Endothelial cell of hepatic sinusoid (primary cell): ENCODE results near the gene E2F7.

Source experiments
- in situ Hi-C: cut with HindIII; loops from 2 replicates; pipeline ENCODE4 v1.10.0; 2017; ENCODE audit warnings: low sequenced_read_pairs

Gene E2F7

DNA sequence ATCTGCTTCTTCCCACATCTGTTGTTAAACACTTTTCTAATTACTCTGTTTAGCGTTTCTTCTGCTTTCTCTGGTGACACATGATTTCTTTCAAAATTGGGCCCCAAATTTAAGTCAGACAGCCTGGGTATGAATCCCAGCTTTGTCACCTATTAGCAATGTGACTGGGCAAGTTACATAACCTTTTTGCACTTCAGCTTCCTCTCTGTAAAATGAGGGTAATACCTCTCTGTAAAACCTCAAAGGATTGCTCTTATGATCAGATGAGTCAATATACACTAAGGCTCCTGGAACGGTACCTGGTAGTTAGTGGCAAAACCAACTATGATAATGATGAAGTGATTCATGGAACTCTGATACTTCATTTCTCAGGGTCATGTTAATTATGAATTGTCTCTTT lies 33.0 kb downstream of the E2F7 start:
- in situ Hi-C loops = no loop called here

DNA sequence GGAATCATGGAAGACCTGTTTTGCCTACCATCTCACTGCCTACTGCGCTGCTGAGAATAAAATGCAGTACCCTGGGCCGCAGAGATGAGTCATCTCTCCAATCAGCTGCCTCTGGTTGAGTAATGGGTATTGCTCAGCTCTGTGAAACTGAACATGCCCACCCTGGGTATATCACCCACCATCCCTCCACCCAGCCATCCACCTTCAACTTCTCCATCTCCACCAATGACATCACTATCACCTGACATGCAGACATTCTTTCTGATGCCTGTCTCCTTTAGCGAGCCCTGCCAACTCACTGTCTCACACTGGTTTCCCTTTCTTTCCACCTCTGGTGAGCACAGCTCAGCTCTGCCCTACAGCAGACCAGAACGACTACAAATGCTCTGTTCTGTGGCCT lies 33.6 kb downstream of the E2F7 start:
- in situ Hi-C loops = no loop called here

DNA sequence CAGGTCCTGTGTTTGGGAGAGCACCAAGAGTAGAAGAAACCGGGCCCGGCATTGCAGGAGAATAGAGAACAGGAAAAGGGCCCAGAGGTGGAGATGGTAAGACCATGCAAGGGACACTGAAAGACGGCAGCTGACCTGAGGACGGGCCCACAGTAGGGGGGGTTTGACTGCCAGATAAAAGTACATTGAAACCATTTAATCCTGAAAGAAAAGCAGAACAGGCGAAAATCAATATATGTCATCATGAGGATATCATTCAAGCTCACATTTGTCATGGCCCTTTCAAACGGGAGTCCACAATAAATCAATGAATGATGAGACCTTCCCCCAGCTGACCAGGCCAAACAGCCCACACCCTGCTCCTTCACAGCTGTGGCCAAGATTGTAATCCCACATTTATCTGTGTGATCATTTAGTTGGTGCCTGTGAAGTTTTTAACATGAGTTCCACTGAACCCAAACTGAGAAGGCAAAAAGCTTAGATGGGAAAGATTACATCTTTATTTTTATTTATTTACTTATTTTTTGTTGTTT lies 39.5 kb downstream of the E2F7 start:
- in situ Hi-C loops = no loop called here

DNA sequence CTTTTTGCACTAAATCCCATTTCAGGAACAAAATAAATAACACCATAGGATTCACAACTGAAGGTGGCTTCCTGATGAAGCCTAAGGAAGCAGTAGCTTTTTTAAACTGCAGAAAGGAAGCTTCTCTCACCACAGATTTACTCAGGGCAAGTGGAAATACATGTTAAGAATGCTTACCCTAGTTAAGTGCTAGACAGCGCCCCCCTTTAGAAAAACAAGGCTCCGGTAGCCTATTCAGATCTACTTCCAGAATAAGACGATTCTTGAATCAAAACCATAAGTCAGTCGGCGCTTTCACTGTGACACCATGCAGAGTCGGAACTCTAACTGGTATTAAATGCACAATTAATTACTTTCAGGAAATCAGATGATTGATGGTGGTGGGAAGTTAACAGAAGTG lies 41.9 kb downstream of the E2F7 start:
- in situ Hi-C loops = no loop called here

DNA sequence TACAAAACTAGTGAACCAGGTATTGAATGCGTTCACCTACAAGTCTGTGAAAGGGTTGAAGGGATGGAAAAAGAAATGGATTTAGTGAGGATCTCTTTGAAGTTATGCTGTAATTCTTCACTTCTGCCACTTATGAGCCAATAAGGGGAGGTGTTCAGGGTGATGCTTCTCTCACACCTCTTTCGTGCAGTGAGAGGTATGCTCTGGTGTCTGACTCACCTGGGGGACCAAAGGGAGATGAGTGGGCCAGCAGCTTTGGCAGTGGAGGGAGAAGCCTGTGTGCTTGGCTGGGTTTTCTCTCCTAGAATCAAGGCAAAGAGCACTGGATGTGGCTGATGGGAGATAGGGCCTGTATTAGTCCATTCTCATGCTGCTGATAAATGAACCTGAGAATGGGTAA lies 45.4 kb downstream of the E2F7 start:
- in situ Hi-C loops = no loop called here

DNA sequence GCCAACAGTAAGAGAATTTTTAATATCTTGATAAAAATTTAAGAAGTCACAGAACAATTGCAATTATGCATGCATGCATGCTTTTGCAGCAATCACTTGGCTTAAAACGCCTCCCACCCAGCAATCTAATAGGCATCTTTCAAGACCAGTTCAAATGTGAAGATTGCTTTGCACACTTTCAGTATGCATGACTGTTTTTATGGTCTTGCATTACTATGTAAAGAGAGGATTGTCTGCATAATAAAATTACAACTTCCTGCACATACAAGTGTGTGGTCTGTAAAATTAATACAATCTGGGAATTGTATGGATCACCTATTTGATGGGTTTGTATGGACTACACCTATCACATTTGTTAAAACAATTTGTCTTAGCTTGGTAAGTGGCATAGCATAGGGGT lies 48.8 kb downstream of the E2F7 start:
- in situ Hi-C loops = no loop called here

DNA sequence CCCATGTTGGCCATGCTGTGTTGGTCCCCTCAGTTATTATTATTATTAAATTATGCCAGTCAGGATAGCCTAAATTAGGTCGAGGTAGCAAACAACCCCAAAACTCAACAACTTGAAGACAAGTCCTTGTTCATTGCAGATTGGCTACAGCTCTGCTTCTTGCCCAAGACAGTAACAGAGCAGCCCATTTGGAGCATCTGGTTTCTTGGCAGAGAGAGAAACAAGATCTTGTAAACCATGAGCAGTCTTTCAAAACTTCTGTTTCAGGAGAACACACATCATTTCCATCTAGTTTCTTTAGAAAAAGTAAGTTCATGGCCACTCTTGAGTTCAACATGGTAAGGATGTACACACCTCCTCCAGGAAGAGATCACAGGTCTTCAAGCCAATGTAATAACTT lies 52.3 kb downstream of the E2F7 start:
- in situ Hi-C loops = no loop called here

DNA sequence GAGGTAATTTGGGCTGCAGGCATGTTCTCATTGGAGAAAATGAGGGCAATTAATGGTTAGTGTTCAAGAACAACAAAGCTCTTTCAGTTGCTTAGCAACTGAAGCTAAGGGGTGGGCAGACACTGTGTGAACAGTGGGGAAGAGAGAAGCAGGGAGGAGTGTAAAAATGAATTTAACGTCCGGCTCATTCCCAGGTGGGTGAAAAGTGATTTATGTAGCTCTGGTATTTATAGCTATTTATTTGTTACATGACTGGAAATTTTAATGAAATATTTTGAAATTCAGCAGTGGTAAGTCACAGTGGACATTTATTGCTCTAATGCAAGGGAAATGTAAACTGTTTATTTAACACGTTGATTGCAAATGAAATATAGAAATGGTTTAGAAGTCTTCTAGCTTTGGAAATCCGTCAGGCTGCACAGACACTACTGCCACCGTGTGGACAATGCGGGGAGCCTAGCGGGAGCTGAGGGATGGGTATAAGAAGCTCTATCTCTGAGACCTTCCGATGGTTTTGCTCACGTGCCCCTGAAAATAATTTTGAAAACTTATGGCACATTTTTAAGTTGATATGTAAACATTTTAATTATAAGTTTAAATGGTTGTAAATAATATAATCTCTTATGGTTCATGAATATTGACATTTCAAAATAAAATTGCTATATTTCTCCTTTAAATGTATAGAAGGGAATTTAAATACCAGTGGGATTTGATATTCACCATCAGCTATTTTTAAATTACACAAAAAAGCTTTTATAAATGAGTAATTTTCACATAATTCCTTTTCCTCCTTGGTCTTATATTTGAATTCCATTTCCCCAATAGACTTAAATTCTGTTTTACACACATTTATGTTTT lies 54.4 kb downstream of the E2F7 start:
- in situ Hi-C loops = no loop called here

DNA sequence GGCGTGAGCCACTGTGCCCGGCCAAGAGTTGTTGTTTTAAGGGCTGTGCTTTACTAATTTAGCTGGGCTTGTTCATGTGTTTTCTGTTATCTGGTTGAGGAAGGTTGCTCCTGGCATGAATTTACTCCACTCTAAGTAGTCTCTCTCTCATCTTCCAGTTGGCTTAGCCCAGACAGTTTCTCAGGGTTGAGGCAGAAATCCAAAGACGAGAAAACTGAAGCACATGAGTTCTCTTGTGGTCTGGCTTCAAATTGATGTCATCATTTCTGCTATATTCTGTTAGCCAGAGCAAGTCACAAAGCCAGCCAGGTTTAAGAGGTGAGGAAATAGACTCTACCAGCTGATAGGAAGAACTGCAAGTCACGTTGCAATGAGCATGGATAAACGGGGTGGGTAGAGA lies 57.9 kb downstream of the E2F7 start:
- in situ Hi-C loops = no loop called here

DNA sequence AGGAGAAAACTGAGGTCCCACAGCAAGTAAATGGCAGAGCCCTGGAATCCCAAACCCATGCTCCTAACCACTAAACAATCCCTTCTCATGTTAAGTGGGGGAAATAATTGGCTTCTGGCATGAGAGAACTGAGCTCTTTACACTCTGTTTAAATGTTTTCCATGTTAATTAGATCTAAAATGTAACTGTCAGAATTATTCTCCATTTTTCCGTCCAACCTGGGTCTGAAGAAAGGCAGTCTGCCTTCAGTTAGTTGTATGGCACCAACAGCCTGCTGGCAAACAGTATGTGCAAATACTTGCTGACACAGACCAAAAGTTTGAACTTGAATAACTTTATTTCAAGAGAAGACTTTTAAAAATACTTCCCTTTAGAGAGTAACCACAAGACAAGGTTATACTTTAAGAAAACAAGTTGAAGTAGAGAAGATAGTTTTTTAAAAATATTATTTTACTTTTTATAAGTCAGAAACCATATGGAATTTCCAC lies 59.7 kb downstream of the E2F7 start:
- in situ Hi-C loops = no loop called here

DNA sequence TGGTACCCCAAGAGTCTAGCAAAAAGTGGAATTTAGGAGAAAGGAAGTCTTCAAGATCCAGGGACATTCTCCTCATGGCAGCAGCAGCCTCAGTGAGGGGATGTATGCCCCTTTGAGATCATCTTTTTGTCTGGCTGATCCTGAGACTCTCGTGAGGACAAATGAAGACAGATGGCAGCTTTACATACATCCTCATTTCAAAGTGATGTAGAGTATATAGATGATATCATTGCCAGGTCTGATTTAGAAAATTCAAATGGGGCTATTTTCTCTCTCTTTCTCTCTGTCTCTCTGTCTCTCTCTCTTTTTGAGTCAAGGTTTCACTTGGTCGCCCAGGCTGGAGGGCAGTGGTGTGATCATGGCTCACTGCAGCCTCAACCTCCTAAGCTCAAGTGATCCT lies 61.5 kb downstream of the E2F7 start:
- in situ Hi-C loops = no loop called here

DNA sequence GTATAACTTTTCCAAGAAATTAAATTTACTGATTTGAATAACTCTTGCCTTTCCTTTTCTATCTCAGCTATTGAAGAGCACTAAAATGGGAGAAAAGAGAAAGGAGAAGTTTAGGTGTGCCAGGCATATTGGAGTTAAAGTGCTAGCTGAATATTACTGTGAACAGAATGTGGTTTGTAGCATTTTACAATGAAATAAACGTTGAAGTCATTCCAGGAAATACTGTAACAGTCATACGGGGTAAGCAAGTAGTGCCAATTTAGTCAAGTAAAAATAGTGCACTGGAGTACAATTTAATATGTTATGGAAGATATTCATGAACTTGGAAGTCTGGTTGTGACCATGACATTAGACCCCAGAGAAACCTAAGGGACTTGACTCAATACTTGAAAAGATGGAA lies 62.1 kb downstream of the E2F7 start:
- in situ Hi-C loops = no loop called here

DNA sequence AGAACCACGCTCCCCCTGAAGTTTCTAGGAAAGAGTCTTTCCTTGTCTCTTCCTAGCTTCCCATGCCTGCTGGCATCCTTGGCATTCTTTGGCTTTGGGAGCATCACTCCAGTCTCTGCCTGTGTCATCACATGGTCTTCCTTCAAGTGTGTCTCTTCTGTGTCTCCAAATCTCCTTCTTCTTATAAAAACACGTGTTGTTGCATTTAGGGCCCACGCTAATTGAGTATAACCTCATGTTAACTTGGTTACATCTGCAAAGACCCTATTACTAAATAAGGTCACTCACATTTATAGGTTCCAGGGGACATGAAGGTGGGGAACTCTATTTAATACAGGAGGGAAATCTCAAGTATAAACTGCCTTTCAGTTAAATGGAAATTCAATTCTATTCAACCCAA lies 63.0 kb downstream of the E2F7 start:
- in situ Hi-C loops = no loop called here

DNA sequence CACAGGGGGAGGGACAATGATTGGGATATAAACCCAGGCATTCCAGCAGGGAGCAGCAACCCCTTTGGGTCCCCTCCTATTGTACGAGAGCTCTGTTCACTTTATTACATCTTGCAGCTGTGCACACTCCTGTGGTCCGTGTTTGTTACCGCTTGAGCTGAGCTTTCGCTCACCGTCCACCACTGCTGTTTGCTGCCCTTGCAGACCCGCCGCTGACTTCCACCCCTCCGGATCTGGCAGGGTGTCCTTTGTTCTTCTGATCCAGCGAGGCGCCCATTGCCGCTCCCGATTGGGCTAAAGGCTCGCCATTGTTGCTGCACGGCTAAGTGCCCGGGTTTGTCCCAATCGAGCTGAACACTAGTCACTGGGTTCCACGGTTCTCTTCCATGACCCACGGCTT lies 64.1 kb downstream of the E2F7 start:
- in situ Hi-C loops = no loop called here

DNA sequence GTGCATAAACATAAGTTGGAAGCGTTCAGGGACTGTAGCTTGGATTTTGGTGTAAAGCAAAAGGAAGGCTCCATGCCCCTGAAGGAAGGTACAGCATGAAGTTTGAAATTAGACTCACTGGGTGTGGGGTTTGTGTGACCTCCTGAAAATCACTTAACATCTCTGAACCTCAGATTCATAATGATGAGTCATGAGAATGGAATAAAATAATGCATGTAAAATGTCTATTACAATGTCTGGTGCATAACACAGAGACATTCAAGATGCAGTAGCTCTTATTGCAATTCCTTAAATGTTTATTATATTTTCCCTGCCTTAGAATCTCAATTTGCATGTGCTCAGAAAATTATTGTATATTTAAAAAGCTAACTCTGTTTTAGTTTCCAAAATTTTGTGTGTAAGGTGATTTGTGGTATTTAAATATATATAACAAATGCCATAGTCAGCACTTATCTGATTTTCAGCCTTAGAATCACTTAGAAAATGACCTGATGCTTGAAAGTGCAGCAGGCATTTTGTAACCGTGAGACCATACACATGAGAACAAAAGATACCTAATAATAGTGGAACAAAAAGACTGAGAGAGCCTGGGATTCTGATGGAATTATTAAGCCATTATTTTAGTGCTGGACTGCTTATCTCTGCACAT lies 66.3 kb downstream of the E2F7 start:
- in situ Hi-C loops = no loop called here

DNA sequence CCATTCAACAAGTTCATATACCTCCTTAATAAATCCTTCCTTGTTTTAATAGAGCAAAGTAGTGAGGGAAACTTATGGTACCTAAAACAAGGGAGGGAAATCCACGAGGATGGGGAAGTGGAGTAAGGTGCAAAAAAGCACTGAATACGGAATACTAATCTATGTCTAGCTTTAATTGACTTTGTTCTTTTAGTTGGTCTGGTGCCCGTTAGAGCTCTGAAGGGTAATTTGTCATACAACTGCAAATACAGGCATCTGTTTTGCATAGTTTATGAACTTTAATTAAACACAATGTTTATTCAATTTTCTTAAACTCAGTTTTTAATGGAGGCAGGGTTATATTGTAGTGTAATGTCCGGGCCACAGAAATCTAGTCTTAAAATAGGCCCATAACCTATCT lies 67.0 kb downstream of the E2F7 start:
- in situ Hi-C loops = no loop called here

DNA sequence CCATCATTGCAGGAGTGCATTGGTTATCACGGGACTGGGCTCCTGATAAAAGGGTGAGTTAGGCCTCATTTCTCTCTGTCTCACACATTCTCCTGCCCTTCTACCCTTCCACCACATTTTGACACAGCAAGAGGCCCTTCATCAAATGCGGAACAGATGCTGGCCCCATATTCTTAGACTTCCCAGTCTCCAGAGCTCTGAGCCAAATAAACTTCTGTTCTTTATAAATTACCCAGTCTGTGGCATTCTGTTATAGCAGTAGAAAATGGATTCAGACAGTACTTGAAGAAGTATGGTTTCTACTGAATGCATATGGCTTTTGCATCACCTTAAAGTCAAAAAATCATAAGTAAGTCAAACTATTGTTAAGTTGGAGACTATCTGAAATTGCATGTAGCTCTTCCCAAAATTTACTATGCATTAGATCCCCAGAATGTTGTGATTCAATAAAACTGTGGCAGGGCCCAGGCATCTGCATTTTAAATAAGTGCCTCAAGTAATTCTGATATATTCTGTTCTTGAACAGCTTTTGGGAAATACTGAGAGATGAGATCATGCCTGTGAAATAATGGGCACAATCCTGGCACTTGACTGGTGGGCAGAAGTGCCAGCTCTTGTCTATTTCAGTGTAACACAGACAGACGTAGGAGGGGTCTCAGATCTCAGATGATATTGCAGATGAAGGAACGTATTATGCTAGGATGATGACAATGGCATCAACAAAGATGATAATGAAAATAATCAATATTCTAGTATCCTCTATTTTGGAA lies 68.2 kb downstream of the E2F7 start:
- in situ Hi-C loops = no loop called here

DNA sequence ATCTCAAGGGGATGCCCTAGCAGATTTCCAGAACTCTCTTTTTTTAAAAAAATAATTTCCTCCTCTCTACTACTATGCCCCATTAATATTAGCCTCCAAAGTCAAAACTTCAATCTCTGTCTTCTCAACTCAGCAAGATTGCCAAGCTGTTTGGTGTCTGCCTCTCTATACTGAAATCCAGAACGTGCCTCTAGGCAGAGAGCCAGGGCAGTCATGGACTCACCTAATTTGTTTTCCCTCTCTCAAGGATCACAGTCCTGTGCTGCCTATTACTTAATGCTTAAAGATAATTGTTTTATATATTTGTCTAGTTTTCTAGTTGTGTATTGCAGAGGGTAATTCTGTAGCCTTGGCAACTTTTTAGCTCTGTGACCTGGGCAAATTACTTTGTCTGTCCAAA lies 74.7 kb downstream of the E2F7 start:
- in situ Hi-C loops = no loop called here

DNA sequence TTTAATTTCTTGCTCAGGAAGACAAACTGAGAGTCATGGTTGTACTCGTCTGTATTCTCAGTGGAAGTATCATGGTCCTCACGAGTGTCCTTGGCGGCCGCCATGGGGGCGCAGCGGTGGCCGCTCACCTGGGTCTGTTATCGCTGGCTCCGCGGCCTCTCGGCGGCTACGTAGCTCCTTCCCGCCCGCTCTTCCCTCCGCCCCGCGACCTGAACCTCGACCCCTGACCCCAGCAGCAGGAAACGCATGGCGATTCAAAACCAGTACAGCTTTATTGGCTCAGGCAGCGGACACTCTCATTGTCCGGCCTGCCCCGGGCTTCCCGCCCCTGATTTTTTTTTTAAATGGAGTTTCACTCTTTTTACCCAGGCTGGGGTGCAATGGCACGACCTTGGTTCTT lies 80.8 kb downstream of the E2F7 start:
- in situ Hi-C loops = no loop called here

DNA sequence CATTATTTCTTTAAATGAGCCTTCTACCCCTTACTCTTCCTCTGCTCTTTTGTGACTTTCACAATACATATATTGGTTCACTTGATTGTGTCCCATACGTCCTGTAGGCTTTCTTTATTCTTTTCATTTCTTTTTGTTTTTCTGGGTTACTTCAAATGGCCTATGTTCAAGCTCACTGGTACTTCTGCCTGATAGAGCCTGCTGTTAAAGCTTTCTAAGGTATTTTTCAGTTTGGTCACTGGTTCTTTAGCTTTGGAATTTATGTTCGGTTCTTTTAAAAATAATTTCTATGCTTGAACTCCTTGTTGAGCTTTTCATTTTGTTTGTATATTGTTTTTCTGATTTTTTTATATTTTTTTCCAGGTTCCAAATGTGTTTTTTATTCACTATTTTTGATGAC lies 81.9 kb downstream of the E2F7 start:
- in situ Hi-C loops = no loop called here

DNA sequence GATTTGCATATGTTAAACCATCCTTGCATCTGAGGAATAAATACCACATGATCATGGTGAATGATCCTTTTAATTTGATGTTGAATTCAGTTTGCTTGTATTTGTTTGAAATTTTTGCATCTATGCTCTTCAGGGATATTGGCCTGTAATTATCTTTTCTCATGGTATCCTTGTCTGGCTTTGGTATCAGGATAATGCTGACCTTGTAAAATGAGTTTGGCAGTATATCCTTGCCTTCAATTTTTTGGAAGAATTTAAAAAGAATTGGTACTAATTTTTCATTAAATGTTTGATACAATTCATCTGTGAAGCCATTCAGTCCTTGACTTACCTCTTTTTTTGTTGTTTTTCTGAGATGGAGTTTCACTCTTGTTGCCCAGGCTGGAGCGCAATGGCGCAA lies 85.2 kb downstream of the E2F7 start:
- in situ Hi-C loops = no loop called here
